Adrenal gland (tissue), 12 donors: ENCODE results near the gene PRKCB. TPM values are rescaled to one million over a fixed set of nuclear protein-coding genes. Genes with fewer than 3 reads are reported as not detected.

Source experiments
- DNase-seq, 7 donors: peaks; one replicate each; pipeline ENCODE4 v3.0.0-alpha.2; 2019 to 2020
- H3K27ac ChIP-seq, 5 donors: fragments of 200-600 bp; sonication (generic) in 4 of 5; 1 replicate in 3 of 5; 2 replicates in 2 of 5; pipeline versions ENCODE4 v1.5.1 to v1.8.0; 2016 to 2020; ENCODE audit warnings: mild to moderate bottlenecking in 1 of 5
- H3K27me3 ChIP-seq: fragments of 200-600 bp; 2 replicates; pipeline ENCODE4 v1.8.0; 2021
- H3K36me3 ChIP-seq, 2 donors: fragments of 200-600 bp; replicated peaks in 1 of 2; 1 replicate in 1 of 2; 2 replicates in 1 of 2; pipeline versions ENCODE4 v1.5.1 to v1.8.0; 2018 to 2022
- H3K4me1 ChIP-seq, 2 donors: fragments of 200-600 bp; replicated peaks in 1 of 2; 1 replicate in 1 of 2; 2 replicates in 1 of 2; pipeline versions ENCODE4 v1.5.1 to v1.8.0; 2018 to 2021
- H3K4me3 ChIP-seq, 4 donors: fragments of 200-600 bp; sonication (generic) in 3 of 4; one replicate each; pipeline ENCODE4 v1.5.1; 2016 to 2018
- H3K9me3 ChIP-seq, 3 donors: fragments of 200-600 bp; sonication (generic) in 1 of 3; replicated peaks in 1 of 3; 1 replicate in 2 of 3; 2 replicates in 1 of 3; pipeline versions ENCODE4 v1.5.1 to v1.8.0; 2016 to 2021
- CTCF ChIP-seq, 6 experiments: fragments of 450-650 bp in 4 of 6; fragments of 200-600 bp in 2 of 6; sonication (generic) in 1 of 6; IDR thresholded peaks; 1 replicate in 5 of 6; 2 replicates in 1 of 6; pipeline versions ENCODE4 v1.5.1 to v1.8.0; 2016 to 2021; ENCODE audit warnings: antibody characterized with exemption in 6 of 6, mild to moderate bottlenecking in 2 of 6, moderate library complexity in 1 of 6
- POLR2A ChIP-seq, 2 donors: fragments of 450-650 bp; IDR thresholded peaks; one replicate each; pipeline ENCODE4 v1.6.1; 2017; ENCODE audit warnings: antibody characterized with exemption in 2 of 2, mild to moderate bottlenecking in 2 of 2, moderate library complexity in 1 of 2
- WGBS, 4 donors: extraction: QIAGEN DNeasy Blood & Tissue Kit in 2 of 4; methylation state at CpG; one replicate each; pipeline versions ENCODE4 v1.1.5 to v1.1.7; 2013 to 2017; 5-methylcytosine and 5-hydroxymethylcytosine counted together
- intact Hi-C, 2 donors: fragments of 100-400 bp; cut with DNase I; formaldehyde crosslinking; loops; one replicate each; pipeline versions ENCODE4 v1.14.1 to v1.15.0; 2022 to 2023
- polyA plus RNA-seq, 3 donors: library from polyadenylated mRNA; stranded (reverse); fragments of 200-250 nt in 2 of 3; fragments of 350-450 nt in 1 of 3; fragmentation: Illumina TruSeq in 1 of 3; extraction: RNeasy Lipid Tissue Mini Kit (QIAGEN cat#74804) in 1 of 3; gene quantifications; one replicate each; pipeline ENCODE4 v1.2.3, GENCODE V29; 2013 to 2014
- total RNA-seq, 9 donors: library from RNA; depleted of rRNA in 4 of 9; stranded (reverse); fragments of >200 nt in 4 of 9; fragments of 120-200 nt in 1 of 9; fragmentation: NEBNext Ultra II Directional in 1 of 9; extraction: Animal tissue kit (Norgen Biotek cat#: 25700) in 1 of 9; gene quantifications; one replicate each; pipeline versions ENCODE4 v1.1.0 to v1.2.4, GENCODE V29; 2013 to 2023
- donor health status: healthy with polysubstance abuse.
- donor health status: Bipolar disorder and iron deficiency.
- donor health status: DM: yes; HTN: yes; CAD: no.
- donor health status: DM: no; HTN: no; CAD: no.
- donor health status: DM: no; HTN: no; CAD: no.
- donor health status: DM: yes; HTN: yes; CAD: no.

The PRKCB gene
- total and polyA plus RNA-seq, 12 donors, result 0.54 to 8.0 (median 3.0) TPM

- TF ChIP-seq POLR2A (IDR thresholded peaks at IDR 0.05), result no peak
- TF ChIP-seq CTCF (IDR thresholded peaks at IDR 0.05), result no peak
- DNase-seq, result no peak
- Histone ChIP-seq H3K9me3 (no peaks in the 10 kb centered on the region), H3K4me1 (no peaks in the 10 kb centered on the region), H3K36me3 (no peaks in the 10 kb centered on the region), H3K4me3 (no peak overlapping the region), H3K27ac (no peak overlapping the region), H3K27me3 (no peaks in the 10 kb centered on the region)
- intact Hi-C loops, result no loop called here
- WGBS, 4 donors, result 64 to 78% (median 66%) methylated on average over 7 of the region's 7 CpGs
Observed at GRCh38 chr16:23955088-23955487, 119.3 kb downstream of the PRKCB start.

GRCh38 chr16:23957287-23957686 lies 121.5 kb downstream of the PRKCB start:
- no peaks in the 10 kb centered on the region for H3K36me3 ChIP-seq
- no peak overlapping the region for H3K4me3 ChIP-seq
- no peaks in the 10 kb centered on the region for H3K4me1 ChIP-seq
- WGBS, 4 donors, result 26 to 44% (median 38%) methylated on average over 2 of the region's 2 CpGs
- H3K27me3 ChIP-seq, result no peaks in the 10 kb centered on the region
- intact Hi-C loops, result no loop called here
- TF ChIP-seq CTCF (IDR thresholded peaks at IDR 0.05) (no peak), POLR2A (IDR thresholded peaks at IDR 0.05) (no peak)
- no peaks in the 10 kb centered on the region for H3K9me3 ChIP-seq
- no peak for DNase-seq
- H3K27ac ChIP-seq, result no peak overlapping the region

GRCh38 chr16:23959072-23959751 lies 123.4 kb downstream of the PRKCB start:
- DNase-seq, result no peak
- H3K4me1 ChIP-seq, result no peaks in the 10 kb centered on the region
- TF ChIP-seq CTCF (IDR thresholded peaks at IDR 0.05) (no peak), POLR2A (IDR thresholded peaks at IDR 0.05) (no peak)
- no peaks in the 10 kb centered on the region for H3K27me3 ChIP-seq
- no peaks in the 10 kb centered on the region for H3K36me3 ChIP-seq
- H3K4me3 ChIP-seq, result no peak overlapping the region
- 56 to 71% (median 58%) methylated on average over 11 of the region's 11 CpGs for WGBS, 4 donors
- intact Hi-C loops, result no loop called here
- H3K27ac ChIP-seq, result no peak overlapping the region
- no peaks in the 10 kb centered on the region for H3K9me3 ChIP-seq

DNA sequence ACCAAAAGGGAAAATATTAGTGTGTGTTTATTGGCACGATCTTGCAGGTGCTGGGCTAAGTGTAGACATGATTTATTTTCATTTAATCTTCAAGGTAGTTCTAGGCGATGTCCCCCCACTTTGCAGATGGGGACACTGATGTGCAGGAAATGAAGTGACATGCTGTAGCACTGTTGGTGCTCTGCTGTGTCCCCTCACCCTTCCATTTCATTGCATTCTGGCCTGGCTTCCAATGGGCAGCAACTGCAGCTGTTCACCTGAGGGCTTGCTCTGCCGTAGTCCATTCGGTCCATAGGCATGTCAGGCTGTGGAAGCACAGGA lies 123.9 kb downstream of the PRKCB start:
- H3K9me3 ChIP-seq, result no peaks in the 10 kb centered on the region
- H3K4me3 ChIP-seq, result no peak overlapping the region
- no peaks in the 10 kb centered on the region for H3K27me3 ChIP-seq
- WGBS, 4 donors, result 37 to 62% (median 42%) methylated on average over 4 of the region's 4 CpGs
- no peaks in the 10 kb centered on the region for H3K36me3 ChIP-seq
- no peak for TF ChIP-seq CTCF (IDR thresholded peaks at IDR 0.05)
- no peaks in the 10 kb centered on the region for H3K4me1 ChIP-seq
- intact Hi-C loops, result no loop called here
- no peak overlapping the region for H3K27ac ChIP-seq
- no peak for DNase-seq
